Gastroesophageal sphincter (tissue), 3 donors: ENCODE measurements around the gene TMOD3.

Source experiments
- EP300 ChIP-seq: sonication (generic); formaldehyde crosslinking; IDR thresholded peaks from one replicate; pipeline ENCODE4 v1.6.1; 2017; ENCODE audit warnings: antibody characterized with exemption, mild to moderate bottlenecking
- POLR2A ChIP-seq, 2 donors: fragments of 450-650 bp; IDR thresholded peaks; one replicate each; pipeline ENCODE4 v1.6.1; 2017; ENCODE audit warnings: antibody characterized with exemption in 2 of 2, mild to moderate bottlenecking in 2 of 2, moderate library complexity in 1 of 2
- TF ChIP-seq, protein P1 (sequence below), 4 experiments: fragments of 200-600 bp in 2 of 4; fragments of 450-650 bp in 2 of 4; sonication (generic) in 1 of 4; IDR thresholded peaks; one replicate each; pipeline ENCODE4 v1.5.1; 2017 to 2019; ENCODE audit warnings: antibody characterized with exemption in 4 of 4, mild to moderate bottlenecking in 2 of 4, moderate library complexity in 2 of 4

DNA sequence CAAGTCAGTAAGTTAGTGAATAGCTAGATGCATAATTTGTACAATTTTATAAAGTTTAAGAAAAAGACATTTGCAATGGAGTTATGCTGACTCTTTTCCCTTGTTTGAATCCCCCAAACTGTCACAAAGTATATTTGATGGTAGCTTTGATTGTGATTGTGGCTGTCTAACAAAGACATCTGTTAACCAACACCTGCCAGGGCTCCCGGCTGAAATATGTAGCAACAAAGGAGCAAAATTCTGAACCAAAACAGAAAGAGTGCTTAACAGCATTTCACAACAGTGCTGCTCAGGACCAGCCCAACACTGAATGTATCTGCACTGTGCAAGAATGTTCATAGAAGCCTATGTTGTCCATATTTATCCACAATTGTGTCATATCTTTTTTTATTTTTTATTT, 102.7 kb downstream of the TMOD3 start:
- no peak for TF ChIP-seq EP300
- TF ChIP-seq POLR2A (IDR thresholded peaks at IDR 0.05) = no peak
- TF ChIP-seq, protein P1, sequence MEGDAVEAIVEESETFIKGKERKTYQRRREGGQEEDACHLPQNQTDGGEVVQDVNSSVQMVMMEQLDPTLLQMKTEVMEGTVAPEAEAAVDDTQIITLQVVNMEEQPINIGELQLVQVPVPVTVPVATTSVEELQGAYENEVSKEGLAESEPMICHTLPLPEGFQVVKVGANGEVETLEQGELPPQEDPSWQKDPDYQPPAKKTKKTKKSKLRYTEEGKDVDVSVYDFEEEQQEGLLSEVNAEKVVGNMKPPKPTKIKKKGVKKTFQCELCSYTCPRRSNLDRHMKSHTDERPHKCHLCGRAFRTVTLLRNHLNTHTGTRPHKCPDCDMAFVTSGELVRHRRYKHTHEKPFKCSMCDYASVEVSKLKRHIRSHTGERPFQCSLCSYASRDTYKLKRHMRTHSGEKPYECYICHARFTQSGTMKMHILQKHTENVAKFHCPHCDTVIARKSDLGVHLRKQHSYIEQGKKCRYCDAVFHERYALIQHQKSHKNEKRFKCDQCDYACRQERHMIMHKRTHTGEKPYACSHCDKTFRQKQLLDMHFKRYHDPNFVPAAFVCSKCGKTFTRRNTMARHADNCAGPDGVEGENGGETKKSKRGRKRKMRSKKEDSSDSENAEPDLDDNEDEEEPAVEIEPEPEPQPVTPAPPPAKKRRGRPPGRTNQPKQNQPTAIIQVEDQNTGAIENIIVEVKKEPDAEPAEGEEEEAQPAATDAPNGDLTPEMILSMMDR (IDR thresholded peaks at IDR 0.05) = no peak
